Tibial artery (tissue), 4 donors: ENCODE measurements around the gene UBE2E2.

ENCODE experiments used
- DNase-seq, 2 donors: peaks; one replicate each; pipeline ENCODE4 v3.0.0-alpha.2; 2019
- H3K27ac ChIP-seq, 2 donors: fragments of 200-600 bp; sonication (generic) in 1 of 2; 1 replicate in 1 of 2; 2 replicates in 1 of 2; pipeline ENCODE4 v1.5.1; 2018 to 2019; ENCODE audit warnings: mild to moderate bottlenecking in 1 of 2
- H3K27me3 ChIP-seq, 2 donors: fragments of 200-600 bp; sonication (generic) in 1 of 2; one replicate each; pipeline versions ENCODE4 v1.5.1 to v1.6.0; 2016 to 2019
- H3K36me3 ChIP-seq, 3 donors: fragments of 200-600 bp; sonication (generic) in 2 of 3; one replicate each; pipeline ENCODE4 v1.5.1; 2016 to 2019; ENCODE audit warnings: mild to moderate bottlenecking in 2 of 3
- H3K4me1 ChIP-seq, 4 donors: fragments of 200-600 bp; sonication (generic) in 2 of 4; 1 replicate in 3 of 4; 2 replicates in 1 of 4; pipeline ENCODE4 v1.5.1; 2016 to 2019
- H3K4me3 ChIP-seq, 2 donors: fragments of 200-600 bp; sonication (generic) in 1 of 2; 1 replicate in 1 of 2; 2 replicates in 1 of 2; pipeline ENCODE4 v1.5.1; 2018 to 2019; ENCODE audit warnings: mild to moderate bottlenecking in 2 of 2
- H3K9me3 ChIP-seq, 3 donors: fragments of 200-600 bp; sonication (generic) in 1 of 3; one replicate each; pipeline ENCODE4 v1.5.1; 2016 to 2019
- CTCF ChIP-seq, 2 experiments: fragments of 200-600 bp in 1 of 2; fragments of 450-650 bp in 1 of 2; IDR thresholded peaks; one replicate each; pipeline ENCODE4 v1.5.1; 2017 to 2019; ENCODE audit warnings: antibody characterized with exemption in 2 of 2, mild to moderate bottlenecking in 1 of 2, moderate library complexity in 1 of 2
- intact Hi-C: fragments of 100-400 bp; cut with DNase I; formaldehyde crosslinking; loops from one replicate; pipeline ENCODE4 v1.15.0; 2023; ENCODE audit warnings: low total_unique reads

Gene UBE2E2

DNA sequence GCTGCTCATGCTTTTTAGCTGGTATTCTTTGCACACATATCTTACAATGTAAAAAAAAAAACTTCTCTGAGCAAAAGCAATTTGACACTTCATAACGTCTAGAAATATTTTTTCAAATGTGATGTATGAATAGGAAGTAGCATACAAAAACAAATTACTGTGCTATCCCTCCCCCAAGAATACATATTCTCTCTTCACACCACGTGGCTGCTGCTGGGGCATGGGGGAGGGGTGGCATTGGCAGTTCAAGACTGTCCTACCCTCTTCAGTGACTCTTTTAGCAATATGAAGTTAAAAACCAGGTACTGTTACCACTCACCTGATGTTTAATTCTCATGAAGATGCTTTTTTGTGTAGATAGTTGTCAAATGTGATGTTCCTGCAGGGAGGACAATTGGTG lies 85.6 kb downstream of the UBE2E2 start:
- Histone ChIP-seq H3K36me3 (no peaks in the 10 kb centered on the region), H3K9me3 (peaks cover 0 to 3% (median 0%) of the 10 kb centered on the region in 3 donors), H3K27ac (no peak overlapping the region), H3K4me3 (no peak overlapping the region), H3K27me3 (no peaks in the 10 kb centered on the region), H3K4me1 (no peaks in the 10 kb centered on the region)
- intact Hi-C loops: no loop called here
- DNase-seq: no peak
- no peak for TF ChIP-seq CTCF (IDR thresholded peaks at IDR 0.05)

- Histone ChIP-seq H3K27ac (no peak overlapping the region), H3K36me3 (no peaks in the 10 kb centered on the region), H3K4me3 (no peak overlapping the region), H3K9me3 (peaks cover 0 to under 1% (median 0%) of the 10 kb centered on the region in 3 donors), H3K4me1 (peaks cover 0 to 9% (median 0%) of the 10 kb centered on the region in 4 donors), H3K27me3 (no peaks in the 10 kb centered on the region)
- no peak for TF ChIP-seq CTCF (IDR thresholded peaks at IDR 0.05)
- intact Hi-C loops: loop anchor here (5.0 kb wide), 1 partner anchor 1660 kb away; no protein-coding TSS in a partner anchor
- no peak for DNase-seq
Measured at GRCh38 chr3:23292432-23292831, 89.3 kb downstream of the UBE2E2 start.

GRCh38 chr3:23294770-23295387 lies 91.8 kb downstream of the UBE2E2 start:
- no peak for DNase-seq
- H3K4me1 ChIP-seq: peaks cover 0 to 9% (median 0%) of the 10 kb centered on the region in 4 donors
- H3K4me3 ChIP-seq: no peak overlapping the region
- H3K9me3 ChIP-seq: no peaks in the 10 kb centered on the region
- no peaks in the 10 kb centered on the region for H3K36me3 ChIP-seq
- no peak for TF ChIP-seq CTCF (IDR thresholded peaks at IDR 0.05)
- no peak overlapping the region for H3K27ac ChIP-seq
- intact Hi-C loops: loop anchor here (5.0 kb wide), 1 partner anchor 1657 kb away; no protein-coding TSS in a partner anchor
- no peaks in the 10 kb centered on the region for H3K27me3 ChIP-seq

- H3K9me3 ChIP-seq: no peaks in the 10 kb centered on the region
- intact Hi-C loops: no loop called here
- H3K4me3 ChIP-seq: no peak overlapping the region
- peaks cover 0 to 35% (median 3%) of the 10 kb centered on the region in 4 donors for H3K4me1 ChIP-seq
- H3K36me3 ChIP-seq: no peaks in the 10 kb centered on the region
- H3K27ac ChIP-seq: no peak overlapping the region
- no peak for DNase-seq
- no peaks in the 10 kb centered on the region for H3K27me3 ChIP-seq
- TF ChIP-seq CTCF (IDR thresholded peaks at IDR 0.05): no peak
Measured at GRCh38 chr3:23301819-23302218, 98.7 kb downstream of the UBE2E2 start.

DNA sequence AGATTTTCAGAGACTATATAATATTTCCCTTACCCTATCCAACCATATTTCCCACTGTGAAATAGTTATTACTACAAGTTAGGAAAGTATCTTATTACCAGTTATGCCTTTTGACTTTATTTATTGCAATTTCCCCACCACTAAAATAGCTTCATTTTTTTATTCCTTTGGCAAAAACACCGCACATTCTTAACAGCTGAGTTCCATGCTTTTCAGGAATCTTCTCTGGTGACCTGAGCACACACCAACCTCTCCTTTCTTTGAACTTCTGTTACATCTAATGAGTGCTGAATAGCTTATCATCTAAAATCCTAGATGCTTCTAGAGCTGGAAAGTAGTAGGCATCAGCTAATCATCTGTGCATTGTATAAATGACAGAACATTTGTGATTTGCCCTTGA lies 99.1 kb downstream of the UBE2E2 start:
- Histone ChIP-seq H3K4me3 (no peak overlapping the region), H3K9me3 (no peaks in the 10 kb centered on the region), H3K27ac (no peak overlapping the region), H3K36me3 (no peaks in the 10 kb centered on the region), H3K27me3 (no peaks in the 10 kb centered on the region), H3K4me1 (peaks cover 0 to 35% (median 3%) of the 10 kb centered on the region in 4 donors)
- DNase-seq: no peak
- intact Hi-C loops: no loop called here
- no peak for TF ChIP-seq CTCF (IDR thresholded peaks at IDR 0.05)
